ENCODE measurements around the gene CAMK2N1.

The CAMK2N1 gene

DNA sequence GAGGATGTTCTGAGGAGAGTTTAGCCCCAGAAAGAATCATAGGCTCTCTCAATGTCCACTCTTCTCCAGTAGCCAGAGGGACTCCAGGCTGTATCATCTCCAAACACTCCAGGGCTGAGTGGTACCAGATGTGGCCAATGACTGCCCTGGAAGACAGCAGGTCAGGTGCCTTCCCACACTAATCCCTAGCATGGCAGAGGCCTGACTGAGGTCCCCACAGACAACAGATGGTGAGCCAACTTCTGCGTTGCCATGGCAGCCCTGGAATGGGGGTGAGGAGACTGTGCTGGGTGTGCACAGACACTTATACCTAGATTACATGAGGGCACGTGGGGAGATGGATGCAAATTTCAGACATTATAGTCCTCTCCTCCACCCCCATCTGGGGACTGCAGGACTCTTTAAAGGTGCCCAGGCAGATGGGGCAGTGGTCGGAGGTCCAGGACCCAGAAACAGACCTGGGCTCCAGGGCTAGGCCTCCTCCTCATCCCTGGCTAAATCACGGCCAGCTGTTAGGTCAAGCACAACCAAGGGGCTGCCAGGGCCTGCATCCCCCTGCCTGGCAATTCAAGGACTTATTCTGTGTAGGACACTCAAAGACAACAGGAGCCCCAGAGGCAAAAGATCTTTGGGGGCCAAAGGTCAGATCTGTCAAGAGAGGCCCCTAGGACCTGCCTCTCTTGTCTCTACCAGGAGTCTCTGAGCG is 42.9 kb downstream of the CAMK2N1 start:
- no peak for DNase-seq

DNA sequence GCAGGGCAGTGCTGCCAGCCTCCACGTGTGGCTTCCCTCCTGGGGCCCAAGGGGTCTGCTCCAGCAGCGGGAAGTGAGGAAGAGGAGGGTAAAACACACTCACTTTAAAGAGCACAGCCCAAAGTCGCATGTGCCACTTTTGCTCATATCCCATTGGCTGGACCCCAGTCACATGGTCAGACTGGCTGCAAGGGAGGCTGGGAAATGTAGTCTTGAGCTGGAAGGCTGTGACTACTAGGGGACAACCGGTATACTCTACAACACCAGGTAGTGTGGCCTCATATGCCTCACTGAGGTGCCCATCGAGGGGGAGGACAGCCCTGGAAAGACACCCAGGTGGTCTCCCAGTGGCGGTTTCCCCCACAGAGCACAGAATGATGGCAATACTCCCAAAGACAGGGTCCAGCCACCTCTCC is 45.2 kb downstream of the CAMK2N1 start:
- DNase-seq, result peak; percentile 59

DNA sequence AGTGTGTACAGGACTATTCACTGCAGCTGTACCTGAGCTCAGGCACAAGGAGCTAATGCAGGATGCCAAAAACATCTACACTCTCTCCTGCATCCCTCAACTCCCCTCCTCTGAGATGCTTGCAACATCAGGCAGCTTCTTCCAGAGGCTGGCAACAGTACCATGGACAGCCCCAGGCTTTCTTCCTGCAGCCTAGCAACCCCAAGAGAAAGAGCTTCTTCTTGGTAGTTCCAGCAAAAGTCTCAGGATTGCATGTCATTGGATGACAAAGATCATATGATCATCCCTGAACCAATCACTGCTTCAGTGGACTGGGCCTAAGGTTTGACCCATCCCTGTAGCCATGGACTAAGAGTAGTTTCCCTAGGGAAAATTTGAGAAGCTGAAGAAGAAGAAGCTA is 46.7 kb downstream of the CAMK2N1 start:
- no peak for DNase-seq

DNA sequence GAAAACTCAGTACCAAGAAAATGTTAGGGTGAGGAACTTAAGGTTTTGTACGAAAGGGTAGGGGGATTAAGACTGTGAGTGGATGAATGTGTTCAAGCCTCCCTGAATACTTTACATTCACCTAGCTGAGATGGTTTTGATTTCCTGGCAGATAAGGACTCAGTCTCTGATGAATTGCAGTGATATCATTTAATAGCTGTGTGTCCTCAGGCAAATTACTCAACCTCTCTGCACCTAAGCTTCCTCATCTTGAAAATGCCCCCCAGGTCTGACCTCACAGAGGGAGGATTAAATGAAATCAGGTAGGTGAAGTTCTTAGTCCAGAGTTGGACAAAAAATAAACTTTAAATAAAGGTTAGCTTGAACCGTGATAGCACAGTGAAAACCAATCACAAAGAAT is 48.4 kb downstream of the CAMK2N1 start:
- no peak for DNase-seq

DNA sequence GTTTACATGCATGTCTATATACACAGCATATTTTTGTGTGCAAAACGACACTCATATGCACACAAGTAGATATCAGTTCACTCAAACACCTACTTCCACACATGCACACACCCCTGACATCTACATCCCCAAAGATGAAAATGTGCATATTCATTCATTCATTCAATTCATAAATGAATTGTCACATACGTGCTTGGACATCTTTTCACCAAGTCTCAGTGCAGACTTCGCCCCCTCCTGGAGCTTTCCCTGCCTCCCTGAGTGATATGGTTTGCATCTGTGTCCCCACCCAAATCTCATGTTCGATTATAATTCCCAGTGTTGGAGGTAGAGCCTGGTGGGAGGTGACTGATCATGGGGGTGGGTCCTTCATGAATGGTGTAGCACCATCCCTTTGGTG is 53.1 kb downstream of the CAMK2N1 start:
- no peak for DNase-seq

All from stimulated activated CD4-positive, alpha-beta T cell treated with anti-CD3 and anti-CD28 coated beads, Interleukin-1b, Interleukin-23, amount 100 ng/mL, for 48 hours (primary cell).